WTC11 (cell line): ENCODE results near the gene MAPK11. TPM values are rescaled to one million over a fixed set of nuclear protein-coding genes. Genes with fewer than 3 reads are reported as not detected.

Experiments used
- ATAC-seq: fragments of 200-7000 bp; cut with Tn5 transposase; 2 replicates; pipeline ENCODE4 v1.10.0; 2021; ENCODE audit warnings: mild to moderate bottlenecking, moderate library complexity
- CTCF ChIA-PET: fragments of 300-600 bp; sonication (Branson Sonifier 250); formaldehyde crosslinking; loops from one replicate; lab custom pipeline; 2021; ENCODE audit warnings: antibody characterized with exemption; lab: Charles Lee
- POLR2A ChIA-PET: fragments of 350-600 bp; sonication (Branson Sonifier 250); formaldehyde crosslinking; loops from one replicate; lab custom pipeline; 2021; ENCODE audit warnings: antibody characterized with exemption; lab: Charles Lee
- DNase-seq: peaks from one replicate; pipeline ENCODE4 v3.0.0; 2021; ENCODE audit warnings: low spot score
- H3K27ac Mint-ChIP-seq: 2 replicates; pipeline ENCODE4 v1.8.0; 2021; ENCODE audit warnings: mixed read lengths
- H3K27me3 Mint-ChIP-seq: 2 replicates; pipeline ENCODE4 v1.8.0; 2021; ENCODE audit warnings: low read depth, mild to moderate bottlenecking, moderate library complexity, mixed read lengths
- H3K36me3 Mint-ChIP-seq: 2 replicates; pipeline ENCODE4 v1.8.0; 2021; ENCODE audit warnings: mixed read lengths
- H3K4me1 Mint-ChIP-seq: 2 replicates; pipeline ENCODE4 v1.8.0; 2022; ENCODE audit warnings: mixed read lengths
- H3K4me3 Mint-ChIP-seq: 2 replicates; pipeline ENCODE4 v1.8.0; 2021; ENCODE audit warnings: mild to moderate bottlenecking, moderate library complexity, mixed read lengths
- H3K9me3 Mint-ChIP-seq: 2 replicates; pipeline ENCODE4 v1.8.0; 2021; ENCODE audit warnings: mixed read lengths
- EMX1 ChIP-seq: fragments of 250-450 bp; sonication (Bioruptor Pico); IDR thresholded peaks from 2 replicates; pipeline ENCODE4 v1.8.0; 2021; ENCODE audit warnings: mild to moderate bottlenecking
- FOXP1 ChIP-seq: sonication (generic); formaldehyde crosslinking; IDR thresholded peaks from 2 replicates; pipeline ENCODE4 v1.8.0; 2022; ENCODE audit warnings: missing genetic modification reagents, mild to moderate bottlenecking, moderate library complexity, borderline replicate concordance
- GABPB1 ChIP-seq: sonication (generic); formaldehyde crosslinking; IDR thresholded peaks from 2 replicates; pipeline ENCODE4 v1.8.1; 2023; ENCODE audit warnings: mild to moderate bottlenecking, missing genetic modification reagents
- JAZF1 ChIP-seq: fragments of 250-450 bp; sonication (Bioruptor Pico); IDR thresholded peaks from 2 replicates; pipeline ENCODE4 v1.9.0; 2021; ENCODE audit warnings: moderate library complexity, mild to moderate bottlenecking, inconsistent platforms
- JUN ChIP-seq: sonication (generic); formaldehyde crosslinking; IDR thresholded peaks from 2 replicates; pipeline ENCODE4 v1.8.0; 2023; ENCODE audit warnings: mild to moderate bottlenecking, missing genetic modification reagents
- MYBL2 ChIP-seq: sonication (generic); formaldehyde crosslinking; IDR thresholded peaks from 2 replicates; pipeline ENCODE4 v1.8.1; 2023; ENCODE audit warnings: mild to moderate bottlenecking, moderate library complexity, missing genetic modification reagents
- NFATC4 ChIP-seq: fragments of 250-450 bp; sonication (Bioruptor Pico); IDR thresholded peaks from 2 replicates; pipeline ENCODE4 v1.9.0; 2021; ENCODE audit warnings: mild to moderate bottlenecking
- NR1H2 ChIP-seq: sonication (generic); formaldehyde crosslinking; IDR thresholded peaks from 2 replicates; pipeline ENCODE4 v1.9.0; 2021; ENCODE audit warnings: mild to moderate bottlenecking, moderate library complexity, missing genetic modification reagents
- OVOL2 ChIP-seq: fragments of 250-450 bp; sonication (Bioruptor Pico); IDR thresholded peaks from 2 replicates; pipeline ENCODE4 v1.9.0; 2021; ENCODE audit warnings: mild to moderate bottlenecking, borderline replicate concordance
- TEAD1 ChIP-seq: sonication (generic); formaldehyde crosslinking; IDR thresholded peaks from 2 replicates; pipeline ENCODE4 v1.8.0; 2022; ENCODE audit warnings: mild to moderate bottlenecking, missing genetic modification reagents
- ZNF423 ChIP-seq: fragments of 250-450 bp; sonication (Bioruptor Pico); IDR thresholded peaks from 2 replicates; pipeline ENCODE4 v2.1.2; 2022; ENCODE audit warnings: mild to moderate bottlenecking, moderate library complexity
- total RNA-seq: library from RNA; stranded (reverse); gene quantifications from 3 replicates; pipeline ENCODE4 v1.2.3, GENCODE V29; 2021
- TF ChIP-seq, protein P1 (sequence below): sonication (generic); formaldehyde crosslinking; IDR thresholded peaks from 2 replicates; pipeline ENCODE4 v1.8.0; 2023; ENCODE audit warnings: mild to moderate bottlenecking, missing genetic modification reagents
- TF ChIP-seq, protein P2 (sequence below): sonication (generic); formaldehyde crosslinking; IDR thresholded peaks from 2 replicates; pipeline ENCODE4 v1.8.0; 2022; ENCODE audit warnings: missing genetic modification reagents
- TF ChIP-seq, protein P3 (sequence below): sonication (generic); formaldehyde crosslinking; IDR thresholded peaks from 2 replicates; pipeline ENCODE4 v1.8.0; 2022; ENCODE audit warnings: mild to moderate bottlenecking, missing genetic modification reagents
- TF ChIP-seq, protein P4 (sequence below): sonication (generic); formaldehyde crosslinking; IDR thresholded peaks from 2 replicates; pipeline ENCODE4 v1.8.0; 2022; ENCODE audit warnings: mild to moderate bottlenecking, missing genetic modification reagents
- TF ChIP-seq, protein P5 (sequence below): sonication (generic); formaldehyde crosslinking; IDR thresholded peaks from 2 replicates; pipeline ENCODE4 v1.8.1; 2023; ENCODE audit warnings: mild to moderate bottlenecking, missing genetic modification reagents, moderate library complexity
- TF ChIP-seq, protein P6 (sequence below): sonication (generic); formaldehyde crosslinking; IDR thresholded peaks from 2 replicates; pipeline ENCODE4 v1.8.0; 2023; ENCODE audit warnings: missing genetic modification reagents, mild to moderate bottlenecking, borderline replicate concordance

MAPK11 gene
- total RNA-seq, 1 experiment from 2014 or later, result 2.3 TPM

DNA sequence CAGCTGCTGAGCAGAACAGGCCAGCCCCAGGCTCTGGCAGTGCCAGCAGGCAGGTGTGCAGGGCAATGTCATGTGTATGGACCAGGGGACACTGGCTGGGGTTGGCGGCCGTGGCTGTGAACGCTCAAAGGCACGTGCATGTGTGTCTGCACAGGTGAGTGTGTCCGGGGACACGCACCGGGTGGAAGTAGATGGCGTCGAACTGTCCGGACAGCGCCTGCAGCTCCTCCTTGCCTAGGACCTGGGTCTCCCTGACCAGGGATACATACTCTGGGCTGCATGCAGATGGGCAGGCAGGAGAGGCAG, 20.0 kb downstream of the MAPK11 start:
- Mint-ChIP-seq H3K9me3 (no peaks in the 10 kb centered on the region), H3K27me3 (no peaks in the 10 kb centered on the region; the same call in 1 of the 2 replicates), H3K27ac (no peak overlapping the region), H3K4me1 (peaks cover 4% of the 10 kb centered on the region; the same call in 1 of the 2 replicates), H3K36me3 (no peaks in the 10 kb centered on the region), H3K4me3 (peak overlapping the region; percentile 72)
- DNase-seq (no peak), ATAC-seq (no peak)
- ChIA-PET POLR2A (interaction anchor here (1.9 kb wide), 1 partner anchor 22 kb away, joined by 7 read pairs; no protein-coding TSS in a partner anchor), CTCF (interaction anchor here (0.6 to 3.4 kb wide), 10 partner anchors 8 to 423 kb away, joined by 3 to 22 read pairs (median 8); partner anchors contain the start of genes DENND6B and SHANK3)
- TF ChIP-seq, protein P1, sequence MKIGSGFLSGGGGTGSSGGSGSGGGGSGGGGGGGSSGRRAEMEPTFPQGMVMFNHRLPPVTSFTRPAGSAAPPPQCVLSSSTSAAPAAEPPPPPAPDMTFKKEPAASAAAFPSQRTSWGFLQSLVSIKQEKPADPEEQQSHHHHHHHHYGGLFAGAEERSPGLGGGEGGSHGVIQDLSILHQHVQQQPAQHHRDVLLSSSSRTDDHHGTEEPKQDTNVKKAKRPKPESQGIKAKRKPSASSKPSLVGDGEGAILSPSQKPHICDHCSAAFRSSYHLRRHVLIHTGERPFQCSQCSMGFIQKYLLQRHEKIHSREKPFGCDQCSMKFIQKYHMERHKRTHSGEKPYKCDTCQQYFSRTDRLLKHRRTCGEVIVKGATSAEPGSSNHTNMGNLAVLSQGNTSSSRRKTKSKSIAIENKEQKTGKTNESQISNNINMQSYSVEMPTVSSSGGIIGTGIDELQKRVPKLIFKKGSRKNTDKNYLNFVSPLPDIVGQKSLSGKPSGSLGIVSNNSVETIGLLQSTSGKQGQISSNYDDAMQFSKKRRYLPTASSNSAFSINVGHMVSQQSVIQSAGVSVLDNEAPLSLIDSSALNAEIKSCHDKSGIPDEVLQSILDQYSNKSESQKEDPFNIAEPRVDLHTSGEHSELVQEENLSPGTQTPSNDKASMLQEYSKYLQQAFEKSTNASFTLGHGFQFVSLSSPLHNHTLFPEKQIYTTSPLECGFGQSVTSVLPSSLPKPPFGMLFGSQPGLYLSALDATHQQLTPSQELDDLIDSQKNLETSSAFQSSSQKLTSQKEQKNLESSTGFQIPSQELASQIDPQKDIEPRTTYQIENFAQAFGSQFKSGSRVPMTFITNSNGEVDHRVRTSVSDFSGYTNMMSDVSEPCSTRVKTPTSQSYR (CRISPR knock-in tag), result no peak
- no peak for TF ChIP-seq FOXP1 (CRISPR knock-in tag)
- no peak for TF ChIP-seq MYBL2 (CRISPR knock-in tag)
- no peak for TF ChIP-seq JAZF1 (CRISPR knock-in tag)
- TF ChIP-seq, protein P2, sequence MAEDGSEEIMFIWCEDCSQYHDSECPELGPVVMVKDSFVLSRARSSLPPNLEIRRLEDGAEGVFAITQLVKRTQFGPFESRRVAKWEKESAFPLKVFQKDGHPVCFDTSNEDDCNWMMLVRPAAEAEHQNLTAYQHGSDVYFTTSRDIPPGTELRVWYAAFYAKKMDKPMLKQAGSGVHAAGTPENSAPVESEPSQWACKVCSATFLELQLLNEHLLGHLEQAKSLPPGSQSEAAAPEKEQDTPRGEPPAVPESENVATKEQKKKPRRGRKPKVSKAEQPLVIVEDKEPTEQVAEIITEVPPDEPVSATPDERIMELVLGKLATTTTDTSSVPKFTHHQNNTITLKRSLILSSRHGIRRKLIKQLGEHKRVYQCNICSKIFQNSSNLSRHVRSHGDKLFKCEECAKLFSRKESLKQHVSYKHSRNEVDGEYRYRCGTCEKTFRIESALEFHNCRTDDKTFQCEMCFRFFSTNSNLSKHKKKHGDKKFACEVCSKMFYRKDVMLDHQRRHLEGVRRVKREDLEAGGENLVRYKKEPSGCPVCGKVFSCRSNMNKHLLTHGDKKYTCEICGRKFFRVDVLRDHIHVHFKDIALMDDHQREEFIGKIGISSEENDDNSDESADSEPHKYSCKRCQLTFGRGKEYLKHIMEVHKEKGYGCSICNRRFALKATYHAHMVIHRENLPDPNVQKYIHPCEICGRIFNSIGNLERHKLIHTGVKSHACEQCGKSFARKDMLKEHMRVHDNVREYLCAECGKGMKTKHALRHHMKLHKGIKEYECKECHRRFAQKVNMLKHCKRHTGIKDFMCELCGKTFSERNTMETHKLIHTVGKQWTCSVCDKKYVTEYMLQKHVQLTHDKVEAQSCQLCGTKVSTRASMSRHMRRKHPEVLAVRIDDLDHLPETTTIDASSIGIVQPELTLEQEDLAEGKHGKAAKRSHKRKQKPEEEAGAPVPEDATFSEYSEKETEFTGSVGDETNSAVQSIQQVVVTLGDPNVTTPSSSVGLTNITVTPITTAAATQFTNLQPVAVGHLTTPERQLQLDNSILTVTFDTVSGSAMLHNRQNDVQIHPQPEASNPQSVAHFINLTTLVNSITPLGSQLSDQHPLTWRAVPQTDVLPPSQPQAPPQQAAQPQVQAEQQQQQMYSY (CRISPR knock-in tag), result no peak
- TF ChIP-seq, protein P3, sequence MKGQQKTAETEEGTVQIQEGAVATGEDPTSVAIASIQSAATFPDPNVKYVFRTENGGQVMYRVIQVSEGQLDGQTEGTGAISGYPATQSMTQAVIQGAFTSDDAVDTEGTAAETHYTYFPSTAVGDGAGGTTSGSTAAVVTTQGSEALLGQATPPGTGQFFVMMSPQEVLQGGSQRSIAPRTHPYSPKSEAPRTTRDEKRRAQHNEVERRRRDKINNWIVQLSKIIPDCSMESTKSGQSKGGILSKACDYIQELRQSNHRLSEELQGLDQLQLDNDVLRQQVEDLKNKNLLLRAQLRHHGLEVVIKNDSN (CRISPR knock-in tag), result no peak
- no peak for TF ChIP-seq EMX1 (CRISPR knock-in tag)
- TF ChIP-seq TEAD1 (CRISPR knock-in tag), result no peak
- no peak for TF ChIP-seq NR1H2 (CRISPR knock-in tag)
- TF ChIP-seq, protein P4, sequence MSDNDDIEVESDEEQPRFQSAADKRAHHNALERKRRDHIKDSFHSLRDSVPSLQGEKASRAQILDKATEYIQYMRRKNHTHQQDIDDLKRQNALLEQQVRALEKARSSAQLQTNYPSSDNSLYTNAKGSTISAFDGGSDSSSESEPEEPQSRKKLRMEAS (CRISPR knock-in tag), result no peak
- no peak for TF ChIP-seq NFATC4
- TF ChIP-seq GABPB1 (CRISPR knock-in tag), result no peak
- TF ChIP-seq, protein P5, sequence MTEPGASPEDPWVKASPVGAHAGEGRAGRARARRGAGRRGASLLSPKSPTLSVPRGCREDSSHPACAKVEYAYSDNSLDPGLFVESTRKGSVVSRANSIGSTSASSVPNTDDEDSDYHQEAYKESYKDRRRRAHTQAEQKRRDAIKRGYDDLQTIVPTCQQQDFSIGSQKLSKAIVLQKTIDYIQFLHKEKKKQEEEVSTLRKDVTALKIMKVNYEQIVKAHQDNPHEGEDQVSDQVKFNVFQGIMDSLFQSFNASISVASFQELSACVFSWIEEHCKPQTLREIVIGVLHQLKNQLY (CRISPR knock-in tag), result no peak
- TF ChIP-seq JUN (CRISPR knock-in tag), result no peak
- TF ChIP-seq, protein P6, sequence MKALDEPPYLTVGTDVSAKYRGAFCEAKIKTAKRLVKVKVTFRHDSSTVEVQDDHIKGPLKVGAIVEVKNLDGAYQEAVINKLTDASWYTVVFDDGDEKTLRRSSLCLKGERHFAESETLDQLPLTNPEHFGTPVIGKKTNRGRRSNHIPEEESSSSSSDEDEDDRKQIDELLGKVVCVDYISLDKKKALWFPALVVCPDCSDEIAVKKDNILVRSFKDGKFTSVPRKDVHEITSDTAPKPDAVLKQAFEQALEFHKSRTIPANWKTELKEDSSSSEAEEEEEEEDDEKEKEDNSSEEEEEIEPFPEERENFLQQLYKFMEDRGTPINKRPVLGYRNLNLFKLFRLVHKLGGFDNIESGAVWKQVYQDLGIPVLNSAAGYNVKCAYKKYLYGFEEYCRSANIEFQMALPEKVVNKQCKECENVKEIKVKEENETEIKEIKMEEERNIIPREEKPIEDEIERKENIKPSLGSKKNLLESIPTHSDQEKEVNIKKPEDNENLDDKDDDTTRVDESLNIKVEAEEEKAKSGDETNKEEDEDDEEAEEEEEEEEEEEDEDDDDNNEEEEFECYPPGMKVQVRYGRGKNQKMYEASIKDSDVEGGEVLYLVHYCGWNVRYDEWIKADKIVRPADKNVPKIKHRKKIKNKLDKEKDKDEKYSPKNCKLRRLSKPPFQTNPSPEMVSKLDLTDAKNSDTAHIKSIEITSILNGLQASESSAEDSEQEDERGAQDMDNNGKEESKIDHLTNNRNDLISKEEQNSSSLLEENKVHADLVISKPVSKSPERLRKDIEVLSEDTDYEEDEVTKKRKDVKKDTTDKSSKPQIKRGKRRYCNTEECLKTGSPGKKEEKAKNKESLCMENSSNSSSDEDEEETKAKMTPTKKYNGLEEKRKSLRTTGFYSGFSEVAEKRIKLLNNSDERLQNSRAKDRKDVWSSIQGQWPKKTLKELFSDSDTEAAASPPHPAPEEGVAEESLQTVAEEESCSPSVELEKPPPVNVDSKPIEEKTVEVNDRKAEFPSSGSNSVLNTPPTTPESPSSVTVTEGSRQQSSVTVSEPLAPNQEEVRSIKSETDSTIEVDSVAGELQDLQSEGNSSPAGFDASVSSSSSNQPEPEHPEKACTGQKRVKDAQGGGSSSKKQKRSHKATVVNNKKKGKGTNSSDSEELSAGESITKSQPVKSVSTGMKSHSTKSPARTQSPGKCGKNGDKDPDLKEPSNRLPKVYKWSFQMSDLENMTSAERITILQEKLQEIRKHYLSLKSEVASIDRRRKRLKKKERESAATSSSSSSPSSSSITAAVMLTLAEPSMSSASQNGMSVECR (CRISPR knock-in tag), result no peak
- TF ChIP-seq ZNF423 (CRISPR knock-in tag), result no peak
- no peak for TF ChIP-seq OVOL2 (CRISPR knock-in tag)
